ENCODE data around the gene ING3.

DNA sequence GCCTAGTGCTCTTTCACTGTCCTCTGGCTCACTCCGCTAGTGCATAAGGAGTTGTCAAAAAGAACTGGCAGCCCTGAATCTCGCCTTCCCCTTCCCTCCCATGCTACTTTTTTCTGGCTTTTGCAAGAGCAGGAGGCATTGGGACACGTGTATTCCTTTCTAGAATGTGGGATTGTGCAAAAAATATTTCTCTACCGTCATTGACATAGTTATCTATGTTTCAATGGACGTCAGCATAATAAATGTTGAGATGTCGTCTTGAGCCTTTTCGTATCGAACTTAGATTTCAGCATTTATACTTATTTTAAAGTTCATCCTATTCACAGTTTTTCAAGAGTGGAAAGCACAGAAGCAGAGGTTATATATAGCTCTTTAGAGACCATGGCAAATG is 727 bp downstream of the ING3 start:
- TF ChIP-seq, protein P1, sequence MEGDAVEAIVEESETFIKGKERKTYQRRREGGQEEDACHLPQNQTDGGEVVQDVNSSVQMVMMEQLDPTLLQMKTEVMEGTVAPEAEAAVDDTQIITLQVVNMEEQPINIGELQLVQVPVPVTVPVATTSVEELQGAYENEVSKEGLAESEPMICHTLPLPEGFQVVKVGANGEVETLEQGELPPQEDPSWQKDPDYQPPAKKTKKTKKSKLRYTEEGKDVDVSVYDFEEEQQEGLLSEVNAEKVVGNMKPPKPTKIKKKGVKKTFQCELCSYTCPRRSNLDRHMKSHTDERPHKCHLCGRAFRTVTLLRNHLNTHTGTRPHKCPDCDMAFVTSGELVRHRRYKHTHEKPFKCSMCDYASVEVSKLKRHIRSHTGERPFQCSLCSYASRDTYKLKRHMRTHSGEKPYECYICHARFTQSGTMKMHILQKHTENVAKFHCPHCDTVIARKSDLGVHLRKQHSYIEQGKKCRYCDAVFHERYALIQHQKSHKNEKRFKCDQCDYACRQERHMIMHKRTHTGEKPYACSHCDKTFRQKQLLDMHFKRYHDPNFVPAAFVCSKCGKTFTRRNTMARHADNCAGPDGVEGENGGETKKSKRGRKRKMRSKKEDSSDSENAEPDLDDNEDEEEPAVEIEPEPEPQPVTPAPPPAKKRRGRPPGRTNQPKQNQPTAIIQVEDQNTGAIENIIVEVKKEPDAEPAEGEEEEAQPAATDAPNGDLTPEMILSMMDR (IDR thresholded peaks at IDR 0.05 in 4 of 5, conservative IDR thresholded peaks at IDR 0.05 in 1 of 5): no peak
- no peak for TF ChIP-seq POLR2A (IDR thresholded peaks at IDR 0.05)

Measured in gastrocnemius medialis (tissue), 4 donors.